ENCODE measurements around the gene SRGAP2B.
"Not testable (repeated sequence)": the region's sequence is repeated elsewhere in the genome, so short reads cannot be mapped to it uniquely, and the experiment has no call there.

SRGAP2B gene

DNA sequence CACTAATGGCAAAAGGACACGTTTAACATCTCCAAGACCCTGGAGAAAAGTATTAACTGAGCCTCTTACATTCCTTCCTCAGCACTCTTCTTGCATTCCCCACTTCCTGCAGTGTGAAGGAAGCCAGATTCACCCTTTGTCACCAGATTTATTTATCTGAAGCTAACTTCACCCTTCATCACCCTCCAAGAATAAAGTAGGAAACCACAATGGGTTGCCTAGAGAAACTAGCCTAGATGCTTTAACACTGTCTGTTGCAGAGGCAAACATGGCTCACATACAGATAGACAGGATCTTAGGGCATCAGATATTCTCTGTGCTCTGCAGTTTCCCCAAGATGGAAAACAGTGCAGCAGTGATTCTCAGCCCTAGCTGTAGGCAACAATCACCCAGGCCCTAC, 147.6 kb downstream of the SRGAP2B start:
- not testable (repeated sequence) for DNase-seq (ENCODE audit: low read depth in 2 of 2)

DNA sequence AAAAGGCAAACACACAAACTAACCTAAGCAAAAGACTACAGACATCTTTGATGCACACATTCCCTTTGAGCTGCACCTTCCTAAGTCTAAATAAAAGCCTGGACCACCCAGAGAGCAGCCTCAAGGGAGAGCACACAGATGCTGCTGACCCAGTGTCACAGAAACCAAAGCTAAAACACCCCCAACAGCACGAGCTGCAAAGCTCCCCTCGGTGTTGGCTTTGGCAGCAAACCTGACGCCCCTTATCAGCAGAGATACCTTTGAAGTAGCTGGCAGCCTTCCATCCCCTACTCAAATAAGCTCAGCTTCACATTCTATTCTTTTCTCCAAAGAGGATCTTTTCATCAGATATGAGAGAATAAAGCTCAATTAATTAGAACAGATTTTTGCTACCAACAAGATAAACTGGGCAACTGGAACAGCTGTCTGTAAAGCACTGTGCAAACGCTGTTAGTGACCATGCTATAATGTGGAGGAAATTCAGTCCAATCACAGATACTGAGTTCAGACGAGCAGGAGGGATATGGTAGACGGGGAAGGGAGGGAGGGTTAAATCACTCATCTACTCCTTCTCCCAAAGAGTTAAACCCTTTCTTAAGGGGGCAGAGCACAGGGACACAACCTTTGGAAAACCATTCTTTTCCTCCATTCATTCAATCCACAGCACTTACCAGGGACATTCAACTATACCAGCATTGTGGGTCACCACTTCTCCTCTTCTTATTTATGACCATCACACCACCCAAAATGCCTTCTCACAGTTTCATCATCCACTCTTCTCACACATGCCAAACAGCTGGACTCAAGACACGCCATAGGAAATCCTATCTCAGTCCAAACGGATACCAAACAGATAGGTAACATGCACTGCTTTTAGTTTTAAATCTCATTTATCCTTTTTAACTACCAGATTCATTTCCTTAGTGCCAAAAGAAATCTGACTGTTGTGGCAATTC, 148.3 kb downstream of the SRGAP2B start:
- DNase-seq (ENCODE audit: low read depth in 2 of 2), result not testable (repeated sequence)

GRCh38 chr1:144941710-144942109, 153.4 kb downstream of the SRGAP2B start:
- DNase-seq (ENCODE audit: low read depth in 2 of 2), result not testable (repeated sequence)

GRCh38 chr1:144940054-144940453, 155.1 kb downstream of the SRGAP2B start:
- DNase-seq (ENCODE audit: low read depth in 2 of 2), result not testable (repeated sequence)

- DNase-seq (ENCODE audit: low read depth in 2 of 2), result not testable (repeated sequence)
Measured at GRCh38 chr1:144938627-144939026, 156.5 kb downstream of the SRGAP2B start.

DNA sequence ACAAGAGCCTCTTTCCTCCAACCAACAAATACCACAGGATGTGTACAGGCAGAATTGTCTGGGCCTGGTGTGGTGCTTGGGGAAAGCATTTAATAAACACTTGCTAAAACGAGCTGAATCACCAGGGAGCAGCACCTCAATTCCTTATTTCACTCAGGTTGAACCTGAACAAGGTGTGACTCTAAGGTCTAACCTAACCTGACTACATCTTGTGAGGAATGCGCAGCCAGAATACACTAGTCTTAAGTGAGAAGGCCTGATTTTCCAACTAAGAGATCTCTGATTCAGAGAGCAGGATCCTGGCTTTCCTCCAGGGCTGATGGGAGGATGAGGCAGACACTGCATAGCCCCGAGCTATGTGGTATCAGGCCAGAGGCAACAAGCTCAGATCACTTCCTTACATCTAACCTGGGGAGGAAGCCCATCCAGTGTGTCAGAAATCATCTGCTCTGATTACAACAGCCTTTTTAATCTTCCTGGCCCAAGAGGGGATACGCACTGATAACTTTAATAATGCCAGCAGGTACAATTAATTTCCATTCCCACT, 158.9 kb downstream of the SRGAP2B start:
- DNase-seq (ENCODE audit: low read depth in 2 of 2), result not testable (repeated sequence)

- not testable (repeated sequence) for DNase-seq (ENCODE audit: low read depth in 2 of 2)
Measured at GRCh38 chr1:144935310-144935709, 159.8 kb downstream of the SRGAP2B start.

DNA sequence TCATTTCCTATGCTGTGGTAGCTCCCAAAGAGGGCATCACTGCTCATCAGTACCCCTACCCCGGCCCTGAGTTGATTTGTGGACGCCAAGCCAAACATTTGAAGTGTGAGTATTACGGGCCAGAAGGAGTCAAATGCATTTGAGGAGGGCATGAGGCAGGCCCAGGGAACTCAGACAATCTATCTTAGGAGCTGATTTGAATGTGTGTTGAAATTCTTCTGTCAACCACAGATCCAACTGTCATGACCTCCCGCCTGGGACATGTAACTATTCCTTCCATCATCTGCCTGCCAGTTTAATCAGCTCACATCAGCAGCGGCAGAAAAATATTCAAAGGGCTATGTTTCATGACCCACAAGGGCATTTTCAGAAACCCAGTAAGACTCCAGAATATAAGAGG, 162.1 kb downstream of the SRGAP2B start:
- not testable (repeated sequence) for DNase-seq (ENCODE audit: low read depth in 2 of 2)

- DNase-seq (ENCODE audit: low read depth in 2 of 2), result not testable (repeated sequence)
Measured at GRCh38 chr1:144932153-144932552, 163.0 kb downstream of the SRGAP2B start.

DNA sequence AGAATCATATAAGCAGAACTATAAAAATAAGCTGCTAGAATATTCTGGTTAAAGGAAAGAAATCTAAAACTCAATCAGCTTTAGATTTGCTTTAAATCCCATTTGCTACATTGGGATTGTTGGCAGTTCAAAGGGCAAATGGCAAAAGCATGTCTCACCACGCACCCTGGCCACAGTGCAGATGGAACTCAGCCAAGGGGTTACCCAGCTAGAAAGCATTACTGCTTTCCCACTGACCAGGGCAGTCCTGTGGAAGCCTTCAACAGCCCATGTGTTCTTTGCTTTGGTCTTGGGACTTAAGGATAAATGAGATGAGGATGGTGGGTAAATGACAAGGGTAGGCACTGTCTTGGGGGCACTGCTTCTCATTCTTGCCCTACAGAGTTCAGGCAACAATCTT, 163.6 kb downstream of the SRGAP2B start:
- DNase-seq (ENCODE audit: low read depth in 2 of 2), result not testable (repeated sequence)

- DNase-seq (ENCODE audit: low read depth in 2 of 2), result not testable (repeated sequence)
Measured at GRCh38 chr1:144930085-144930777, 164.9 kb downstream of the SRGAP2B start.

GRCh38 chr1:144927292-144927691, 167.8 kb downstream of the SRGAP2B start:
- not testable (repeated sequence) for DNase-seq (ENCODE audit: low read depth in 2 of 2)

DNA sequence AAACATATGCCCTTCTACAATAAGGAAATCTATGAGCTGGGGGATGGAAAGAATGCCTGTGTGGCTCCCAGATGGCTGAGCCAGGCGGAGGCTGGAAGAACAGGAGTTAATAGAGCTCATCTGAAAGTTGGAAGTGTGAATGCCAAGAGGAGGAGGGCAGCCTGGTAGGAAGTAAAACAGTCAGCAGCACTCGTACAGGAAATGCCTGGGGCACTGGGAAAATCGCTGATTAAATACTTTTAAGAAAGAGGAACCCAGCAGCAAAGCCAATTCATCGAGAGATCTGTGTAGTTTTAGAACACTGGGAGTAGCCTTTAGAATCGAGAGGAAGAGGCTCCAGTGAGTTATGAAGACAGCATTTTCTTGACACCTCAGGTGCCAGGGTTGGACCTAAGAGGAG, 171.5 kb downstream of the SRGAP2B start:
- not testable (repeated sequence) for DNase-seq (ENCODE audit: low read depth in 2 of 2)

DNA sequence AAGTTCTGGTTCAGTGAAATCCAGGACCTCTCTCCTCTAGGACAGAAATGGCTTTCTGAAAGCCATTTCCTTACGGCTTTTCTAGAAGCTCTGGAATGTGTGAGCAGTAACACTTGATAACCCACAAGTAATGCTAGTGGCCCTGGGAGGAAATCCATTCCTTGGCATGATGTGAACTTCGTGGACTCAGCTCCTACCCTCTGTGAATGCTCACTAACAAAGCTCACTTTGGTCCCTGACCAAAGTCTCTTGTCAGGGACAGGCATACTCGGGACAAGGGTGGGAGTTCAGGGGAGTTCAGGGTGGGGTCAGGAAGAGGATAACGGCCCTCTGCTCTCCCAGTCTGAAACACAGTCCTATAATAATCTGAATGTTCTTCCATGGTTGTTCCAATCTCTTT, 172.3 kb downstream of the SRGAP2B start:
- DNase-seq (ENCODE audit: low read depth in 2 of 2), result not testable (repeated sequence)

GRCh38 chr1:144919106-144919505, 176.0 kb downstream of the SRGAP2B start:
- not testable (repeated sequence) for DNase-seq (ENCODE audit: low read depth in 2 of 2)

DNA sequence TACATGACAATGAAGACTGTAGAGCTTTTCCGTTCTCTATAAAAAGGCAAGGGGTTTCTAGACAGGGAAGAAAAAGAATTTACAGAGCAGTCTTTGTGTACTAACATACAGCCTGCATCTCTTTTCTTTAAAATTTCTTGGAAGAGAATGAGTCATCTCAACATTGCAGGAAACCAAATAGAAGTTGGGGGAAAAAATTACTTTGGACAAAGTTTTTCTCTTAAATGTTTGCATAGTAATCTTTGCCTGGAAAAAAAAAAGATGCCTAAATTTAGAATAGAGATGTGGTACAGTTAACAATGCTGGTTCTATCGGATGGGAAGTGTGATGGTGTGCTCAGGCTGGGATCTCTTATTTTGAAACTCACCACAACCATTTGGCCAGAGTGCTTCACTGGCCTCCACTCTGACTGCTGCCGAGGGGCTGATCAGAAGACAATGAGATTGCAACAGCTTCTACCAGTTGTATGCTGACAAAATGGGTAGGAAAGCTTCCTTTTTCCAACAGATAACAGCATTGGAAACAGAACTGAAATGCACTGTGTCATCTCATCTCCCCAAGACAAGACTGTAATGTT, 177.0 kb downstream of the SRGAP2B start:
- not testable (repeated sequence) for DNase-seq (ENCODE audit: low read depth in 2 of 2)

DNA sequence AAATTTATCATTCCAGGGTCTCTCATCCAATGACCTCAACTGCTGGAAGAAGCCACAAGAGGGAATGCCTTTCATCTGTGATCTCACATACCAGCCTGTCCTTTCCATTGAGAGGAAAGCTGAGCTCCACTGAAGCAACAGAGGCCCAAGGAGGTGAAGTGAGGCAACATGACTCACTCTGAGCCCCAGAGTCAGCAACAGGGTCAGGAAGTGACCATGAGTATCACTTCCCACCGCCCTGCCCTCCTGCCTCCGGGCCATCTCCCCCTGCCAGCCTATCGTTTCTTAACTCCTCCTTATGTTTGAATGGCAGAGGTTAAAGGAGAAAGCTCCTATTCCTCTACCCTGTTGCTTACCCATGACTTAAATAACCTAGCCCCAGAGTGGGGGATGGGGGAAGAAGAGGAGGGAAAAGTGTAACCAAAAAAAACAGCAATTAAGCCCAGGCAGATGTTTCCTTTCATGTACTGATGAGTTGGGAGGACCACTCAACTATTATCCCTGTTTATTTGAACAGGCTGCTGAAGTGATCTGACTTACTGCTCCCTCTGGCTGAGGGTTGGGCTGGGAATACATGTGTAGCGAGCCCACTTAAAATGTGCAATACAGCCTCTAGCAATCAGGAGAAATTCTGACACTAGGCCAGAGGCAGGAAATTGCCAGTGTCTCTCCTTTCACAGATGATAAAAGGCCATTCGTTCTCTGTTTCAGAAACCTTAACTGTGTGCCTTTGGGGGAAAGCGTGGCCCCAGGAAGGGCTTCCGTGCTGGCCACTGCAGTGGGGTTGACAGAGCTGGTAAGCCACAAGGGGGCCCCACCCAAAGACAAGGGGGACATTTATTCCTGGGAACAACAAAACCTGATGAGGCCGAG, 177.7 kb downstream of the SRGAP2B start:
- not testable (repeated sequence) for DNase-seq (ENCODE audit: low read depth in 2 of 2)

GRCh38 chr1:144913977-144914734, 181.0 kb downstream of the SRGAP2B start:
- DNase-seq (ENCODE audit: low read depth in 2 of 2), result not testable (repeated sequence)

DNA sequence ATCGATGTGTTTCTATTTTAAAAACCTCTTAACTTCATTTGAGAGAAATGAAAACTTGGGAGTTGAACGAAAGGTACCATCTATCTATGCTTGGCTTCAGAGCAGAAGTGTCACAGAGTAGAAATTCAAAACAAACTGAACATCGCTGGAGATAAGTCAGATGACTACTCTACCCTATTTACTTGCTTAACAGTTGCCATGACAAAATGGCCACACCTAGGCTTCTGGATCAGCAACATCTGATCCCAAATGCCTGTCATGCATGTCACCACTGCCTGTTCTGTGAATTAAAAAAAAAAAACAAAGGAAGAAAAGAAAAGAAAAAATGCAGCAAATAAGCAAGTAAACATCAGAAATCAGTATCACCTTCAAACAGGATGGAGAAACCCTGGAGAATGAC, 181.7 kb downstream of the SRGAP2B start:
- DNase-seq (ENCODE audit: low read depth in 2 of 2), result not testable (repeated sequence)

DNA sequence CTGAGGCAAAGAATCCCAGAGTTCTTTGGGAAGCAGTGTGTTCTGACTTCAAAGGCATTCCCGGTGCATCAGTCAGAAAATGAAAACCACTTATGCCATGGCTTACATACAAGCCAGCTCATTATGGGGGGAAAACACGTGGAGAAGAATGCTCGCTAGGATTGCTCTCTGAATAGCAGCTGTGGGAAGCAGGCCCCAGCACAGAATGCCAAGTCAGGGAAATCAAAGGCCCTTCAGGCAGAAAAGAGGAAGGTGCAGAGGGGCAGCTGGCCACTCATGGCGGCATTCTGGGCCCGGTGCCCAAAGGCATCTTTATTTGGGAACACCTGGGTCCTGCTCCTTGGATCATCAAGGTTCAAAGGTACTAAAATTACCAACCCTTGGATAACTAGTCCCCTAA, 184.4 kb downstream of the SRGAP2B start:
- not testable (repeated sequence) for DNase-seq (ENCODE audit: low read depth in 2 of 2)
